Measurements from ENCODE around the gene MTMR8.
"Not testable (repeated sequence)": the region's sequence is repeated elsewhere in the genome, so short reads cannot be mapped to it uniquely, and the experiment has no call there.

MTMR8 gene

DNA sequence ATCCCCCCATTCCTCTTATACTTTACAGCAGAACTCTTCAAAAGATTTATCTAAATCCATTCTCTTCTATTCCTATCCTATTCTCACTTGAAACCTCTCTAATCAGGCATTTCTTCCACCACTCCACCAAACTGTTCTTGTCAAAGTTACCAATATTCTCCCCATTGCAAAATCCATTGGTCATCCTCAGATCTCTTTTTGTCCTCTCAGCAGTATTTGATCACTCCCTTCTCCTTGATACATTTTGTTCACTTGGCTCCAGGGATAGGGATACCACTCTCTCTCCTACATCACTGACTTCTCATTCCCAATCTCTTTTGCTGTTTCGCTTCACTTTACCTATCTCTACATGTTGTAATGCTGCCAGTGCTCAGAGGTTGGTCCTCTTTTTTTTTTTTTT, 2.8 kb upstream of the MTMR8 start:
- DNase-seq (ENCODE audit: low read depth), result no peak
- no peak overlapping the region for H3K4me3 ChIP-seq (ENCODE audit: low read depth, low read length)
- TF ChIP-seq, protein P1, sequence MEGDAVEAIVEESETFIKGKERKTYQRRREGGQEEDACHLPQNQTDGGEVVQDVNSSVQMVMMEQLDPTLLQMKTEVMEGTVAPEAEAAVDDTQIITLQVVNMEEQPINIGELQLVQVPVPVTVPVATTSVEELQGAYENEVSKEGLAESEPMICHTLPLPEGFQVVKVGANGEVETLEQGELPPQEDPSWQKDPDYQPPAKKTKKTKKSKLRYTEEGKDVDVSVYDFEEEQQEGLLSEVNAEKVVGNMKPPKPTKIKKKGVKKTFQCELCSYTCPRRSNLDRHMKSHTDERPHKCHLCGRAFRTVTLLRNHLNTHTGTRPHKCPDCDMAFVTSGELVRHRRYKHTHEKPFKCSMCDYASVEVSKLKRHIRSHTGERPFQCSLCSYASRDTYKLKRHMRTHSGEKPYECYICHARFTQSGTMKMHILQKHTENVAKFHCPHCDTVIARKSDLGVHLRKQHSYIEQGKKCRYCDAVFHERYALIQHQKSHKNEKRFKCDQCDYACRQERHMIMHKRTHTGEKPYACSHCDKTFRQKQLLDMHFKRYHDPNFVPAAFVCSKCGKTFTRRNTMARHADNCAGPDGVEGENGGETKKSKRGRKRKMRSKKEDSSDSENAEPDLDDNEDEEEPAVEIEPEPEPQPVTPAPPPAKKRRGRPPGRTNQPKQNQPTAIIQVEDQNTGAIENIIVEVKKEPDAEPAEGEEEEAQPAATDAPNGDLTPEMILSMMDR (conservative IDR thresholded peaks at IDR 0.05; ENCODE audit: low read depth, low read length), result no peak

DNA sequence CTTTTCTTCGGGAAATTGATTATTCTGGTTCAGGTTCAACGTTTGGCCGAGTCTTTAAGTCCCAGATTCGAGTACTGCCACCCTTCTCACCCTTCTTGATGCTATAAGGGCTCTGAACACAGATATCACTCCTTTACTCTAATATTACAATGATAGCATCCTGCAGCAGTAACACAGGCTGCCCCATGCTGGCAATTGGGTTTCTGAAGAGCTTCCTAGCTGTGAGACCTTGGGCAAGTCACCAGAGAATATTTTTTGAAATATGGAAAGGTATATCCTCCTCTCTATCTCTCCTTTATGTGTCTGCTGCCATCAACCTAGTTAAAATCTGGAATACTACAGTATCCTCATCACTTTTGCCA, 297 bp upstream of the MTMR8 start:
- no peak overlapping the region for H3K4me3 ChIP-seq (ENCODE audit: low read depth, low read length)
- TF ChIP-seq, protein P1 (conservative IDR thresholded peaks at IDR 0.05; ENCODE audit: low read depth, low read length), result no peak
- no peak for DNase-seq (ENCODE audit: low read depth)

DNA sequence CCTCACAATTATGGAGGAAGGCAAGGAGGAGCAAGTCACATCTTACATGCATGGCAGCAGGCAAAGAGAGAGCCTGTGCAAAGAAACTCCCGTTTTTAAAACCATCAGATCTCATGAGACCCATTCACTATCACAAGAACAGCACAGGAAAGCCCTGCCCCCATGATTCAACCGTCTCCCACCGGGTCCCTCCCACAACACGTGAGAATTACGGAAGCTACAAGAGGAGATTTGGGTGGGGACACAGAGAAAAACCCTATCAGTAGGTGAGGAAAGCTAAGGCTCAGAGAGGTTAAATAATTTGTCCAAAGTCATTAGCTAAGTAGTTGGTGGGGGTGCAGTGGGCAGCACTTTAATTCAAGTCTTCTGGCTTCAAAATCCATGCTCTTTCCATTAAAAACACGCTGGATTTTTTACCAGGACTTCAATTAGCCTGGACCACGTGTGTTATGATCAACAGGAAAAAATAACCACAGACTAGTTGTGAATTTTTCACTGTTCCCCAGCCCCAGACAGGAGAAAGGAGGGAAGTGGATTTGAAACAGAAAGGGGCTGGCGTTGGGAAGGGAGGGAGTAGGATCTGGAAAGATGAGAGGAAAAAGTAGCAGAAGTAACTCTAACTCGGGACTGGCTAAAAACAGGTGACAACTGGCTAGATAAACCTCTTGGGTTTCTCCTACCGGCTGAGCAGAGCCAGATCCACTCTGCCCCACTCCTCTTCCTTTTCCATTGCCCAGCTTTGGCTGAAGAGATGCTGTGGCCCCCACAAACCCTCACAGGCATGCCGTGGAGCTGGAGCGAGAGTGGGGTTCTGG, 986 bp downstream of the MTMR8 start:
- no peak overlapping the region for H3K4me3 ChIP-seq (ENCODE audit: low read depth, low read length)
- TF ChIP-seq, protein P1 (conservative IDR thresholded peaks at IDR 0.05; ENCODE audit: low read depth, low read length), result no peak
- DNase-seq (ENCODE audit: low read depth), result no peak

DNA sequence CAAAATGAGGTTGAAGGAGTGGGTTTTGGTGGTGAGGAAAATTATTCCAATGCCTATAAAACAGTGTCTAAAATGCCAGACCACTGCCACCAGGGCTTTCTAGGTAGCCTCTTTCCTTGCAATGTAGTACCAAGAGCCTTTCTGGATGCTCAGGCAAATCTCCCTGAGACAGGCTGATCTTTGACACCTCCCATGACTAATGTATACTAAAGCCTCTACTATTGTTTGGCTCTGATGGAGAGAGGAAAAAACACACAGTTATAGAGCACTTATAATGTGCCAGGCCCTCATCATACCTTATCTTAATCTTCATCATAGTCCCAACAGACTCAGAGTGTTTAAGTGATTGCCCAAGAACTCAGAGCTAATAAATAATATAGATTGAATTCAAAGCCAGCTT, 5.8 kb downstream of the MTMR8 start:
- no peak overlapping the region for H3K4me3 ChIP-seq (ENCODE audit: low read depth, low read length)
- TF ChIP-seq, protein P1 (conservative IDR thresholded peaks at IDR 0.05; ENCODE audit: low read depth, low read length), result no peak
- no peak for DNase-seq (ENCODE audit: low read depth)

DNA sequence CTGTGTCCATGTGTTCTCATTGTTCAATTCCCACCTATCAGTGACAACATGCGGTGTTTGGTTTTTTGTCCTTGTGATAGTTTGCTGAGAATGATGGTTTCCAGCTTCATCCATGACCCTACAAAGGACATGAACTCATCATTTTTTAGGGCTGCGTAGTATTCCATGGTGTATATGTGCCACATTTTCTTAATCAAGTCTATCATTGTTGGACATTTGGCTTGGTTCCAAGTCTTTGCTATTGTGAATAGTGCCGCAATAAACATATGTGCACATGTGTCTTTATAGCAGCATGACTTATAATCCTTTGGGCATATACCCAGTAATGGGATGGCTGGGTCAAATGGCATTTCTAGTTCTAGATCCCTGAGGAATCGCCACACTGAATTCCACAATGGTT, 14.5 kb downstream of the MTMR8 start:
- not testable (repeated sequence) for DNase-seq (ENCODE audit: low read depth)

DNA sequence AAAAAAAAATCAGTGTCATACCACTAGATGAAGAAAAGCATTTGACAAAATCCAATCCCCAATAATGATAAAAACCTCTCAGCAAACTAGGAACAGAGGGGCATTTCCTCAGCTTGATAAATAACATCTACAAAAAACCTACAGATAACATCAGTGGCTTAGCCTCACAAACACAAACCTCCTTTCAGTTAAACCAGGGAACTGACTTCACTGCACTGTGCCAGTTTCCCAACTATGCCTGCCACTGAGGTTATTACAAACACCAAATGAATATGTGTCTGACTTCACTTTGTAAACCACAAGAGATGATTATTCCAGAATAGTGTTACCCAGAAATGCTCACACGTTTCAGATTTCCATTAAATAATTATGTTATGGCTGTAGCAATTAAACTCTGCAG, 15.3 kb downstream of the MTMR8 start:
- H3K4me3 ChIP-seq (ENCODE audit: low read depth, low read length), result no peak overlapping the region
- TF ChIP-seq, protein P1 (conservative IDR thresholded peaks at IDR 0.05; ENCODE audit: low read depth, low read length), result no peak
- DNase-seq (ENCODE audit: low read depth), result no peak

More for the DNA sequence above, 14.5 kb downstream of the MTMR8 start:
- not testable (repeated sequence) for H3K4me3 ChIP-seq (ENCODE audit: low read depth, low read length)

DNA sequence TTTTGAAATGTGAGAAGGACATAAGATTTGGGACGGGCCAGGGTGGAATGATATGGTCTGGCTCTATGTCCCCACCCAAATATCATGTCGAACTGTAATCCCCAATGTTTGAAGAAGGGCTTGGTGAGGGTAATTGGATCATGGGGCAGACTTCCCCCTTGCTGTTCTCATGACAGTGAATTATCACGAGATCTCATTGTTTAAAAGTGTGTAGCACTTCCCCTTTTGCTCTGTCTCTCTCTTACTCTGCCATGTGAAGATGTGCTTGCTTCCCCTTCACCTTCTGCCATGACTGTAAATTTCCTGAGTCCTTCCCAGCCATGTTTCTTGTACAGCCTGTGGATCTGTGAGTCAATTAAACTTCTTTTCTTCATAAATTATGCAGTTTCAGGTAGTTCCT, 17.5 kb downstream of the MTMR8 start:
- TF ChIP-seq, protein P1 (conservative IDR thresholded peaks at IDR 0.05; ENCODE audit: low read depth, low read length), result no peak
- no peak for DNase-seq (ENCODE audit: low read depth)
- H3K4me3 ChIP-seq (ENCODE audit: low read depth, low read length), result no peak overlapping the region
